Type B pancreatic cell (in vitro differentiated cells): ENCODE results near the gene PAXX. TPM values are rescaled to one million over a fixed set of nuclear protein-coding genes. Genes with fewer than 3 reads are reported as not detected.
A peak's percentile ranks its signal among the peaks of the same experiment; 100 is the strongest.

ENCODE experiments used
- DNase-seq: peaks from one replicate; pipeline ENCODE4 v3.0.0; 2021; ENCODE audit warnings: mixed read lengths; ENCODE audit not compliant: unreplicated experiment; ENCODE audit errors: extremely low spot score
- H3K27ac Mint-ChIP-seq: 2 replicates; pipeline ENCODE4 v1.8.0; 2021; ENCODE audit warnings: mild to moderate bottlenecking, mixed read lengths
- H3K27me3 Mint-ChIP-seq: 2 replicates; pipeline ENCODE4 v1.8.0; 2021; ENCODE audit warnings: mixed read lengths
- H3K36me3 Mint-ChIP-seq: 2 replicates; pipeline ENCODE4 v1.8.0; 2021; ENCODE audit warnings: mixed read lengths
- H3K4me1 Mint-ChIP-seq: one replicate; pipeline ENCODE4 v1.8.0; 2021; ENCODE audit warnings: mixed read lengths; ENCODE audit not compliant: unreplicated experiment
- H3K4me3 Mint-ChIP-seq: 2 replicates; pipeline ENCODE4 v1.8.0; 2021; ENCODE audit warnings: mild to moderate bottlenecking, mixed read lengths
- H3K9me3 Mint-ChIP-seq: 2 replicates; pipeline ENCODE4 v1.8.0; 2021; ENCODE audit warnings: mixed read lengths
- CTCF ChIP-seq: fragments of 200-600 bp; sonication (generic); conservative IDR thresholded peaks from 2 replicates; pipeline ENCODE4 v1.5.0; 2021; ENCODE audit warnings: antibody characterized with exemption, mild to moderate bottlenecking
- total RNA-seq: library from RNA; stranded (reverse); gene quantifications from 2 replicates; pipeline ENCODE4 v1.2.1, GENCODE V29; 2021; ENCODE audit warnings: low replicate concordance

PAXX gene
- total RNA-seq, 1 donor from 2014 or later, result 63.4 TPM

- H3K27ac Mint-ChIP-seq, result peak within 1 kb of the TSS; percentile 43
- H3K9me3 Mint-ChIP-seq, result no peaks in the 10 kb centered on the region
- TF ChIP-seq CTCF, result no peak
- no peaks in the 10 kb centered on the region for H3K36me3 Mint-ChIP-seq
- no peaks in the 10 kb centered on the region for H3K4me1 Mint-ChIP-seq
- peaks cover 4% of the 10 kb centered on the region for H3K27me3 Mint-ChIP-seq
- H3K4me3 Mint-ChIP-seq, result peak within 1 kb of the TSS; percentile 71
- DNase-seq, result no peak
Measured at GRCh38 chr9:136996361-136997292, 4.4 kb downstream of the PAXX start, which contains the start of gene CLIC3. TSS of gene CLIC3 (minus strand) at chr9:136996568. CDS start at chr9:136996543, 25 bp downstream.

- TF ChIP-seq CTCF, result no peak
- no peak for DNase-seq
- Mint-ChIP-seq H3K4me3 (peak overlapping the region; percentile 76), H3K27me3 (peaks cover 4% of the 10 kb centered on the region), H3K36me3 (no peaks in the 10 kb centered on the region), H3K9me3 (no peaks in the 10 kb centered on the region), H3K27ac (peak overlapping the region; percentile 62), H3K4me1 (no peaks in the 10 kb centered on the region)
Measured at GRCh38 chr9:136997371-136997770, 5.1 kb downstream of the PAXX start.

GRCh38 chr9:136997830-136998234 lies 5.6 kb downstream of the PAXX start:
- no peak for DNase-seq
- no peaks in the 10 kb centered on the region for H3K36me3 Mint-ChIP-seq
- no peak for TF ChIP-seq CTCF
- peaks cover 4% of the 10 kb centered on the region for H3K27me3 Mint-ChIP-seq
- no peaks in the 10 kb centered on the region for H3K9me3 Mint-ChIP-seq
- no peaks in the 10 kb centered on the region for H3K4me1 Mint-ChIP-seq
- peak overlapping the region; percentile 76 for H3K4me3 Mint-ChIP-seq
- H3K27ac Mint-ChIP-seq, result peak overlapping the region; percentile 62

- H3K4me1 Mint-ChIP-seq, result no peaks in the 10 kb centered on the region
- peaks cover 4% of the 10 kb centered on the region for H3K9me3 Mint-ChIP-seq
- no peak for TF ChIP-seq CTCF
- H3K27me3 Mint-ChIP-seq, result peaks cover 4% of the 10 kb centered on the region
- H3K4me3 Mint-ChIP-seq, result peak overlapping the region; percentile 40
- H3K27ac Mint-ChIP-seq, result peak overlapping the region; percentile 86
- no peaks in the 10 kb centered on the region for H3K36me3 Mint-ChIP-seq
- DNase-seq, result no peak
Measured at GRCh38 chr9:137000177-137000930, 8.1 kb downstream of the PAXX start.

GRCh38 chr9:137001857-137002645 lies 9.8 kb downstream of the PAXX start:
- Mint-ChIP-seq H3K27me3 (peaks cover 4% of the 10 kb centered on the region), H3K4me1 (no peaks in the 10 kb centered on the region), H3K27ac (no peak overlapping the region), H3K9me3 (peaks cover 4% of the 10 kb centered on the region), H3K4me3 (no peak overlapping the region), H3K36me3 (no peaks in the 10 kb centered on the region)
- no peak for DNase-seq
- TF ChIP-seq CTCF, result no peak
